Mesenchymal stem cell (in vitro differentiated cells and primary cell): ENCODE measurements around the gene PDE6H.

ENCODE experiments used
- DNase-seq: peaks from one replicate; pipeline ENCODE4 v3.0.0-alpha.2; 2013
- H2AFZ ChIP-seq: one replicate; pipeline ENCODE4 v1.6.1; 2013; ENCODE audit warnings: low read depth, mild to moderate bottlenecking, control low read depth, inconsistent platforms, low read length, moderate library complexity
- H2AK5ac ChIP-seq: 2 replicates; pipeline ENCODE4 v1.6.1; 2013; ENCODE audit warnings: low read length, moderate library complexity, mild to moderate bottlenecking, inconsistent platforms; ENCODE audit not compliant: severe bottlenecking
- H2BK120ac ChIP-seq: one replicate; pipeline ENCODE4 v1.6.1; 2013; ENCODE audit warnings: low read depth, mild to moderate bottlenecking, inconsistent platforms, low read length, moderate library complexity
- H2BK12ac ChIP-seq, 2 experiments: one replicate each; pipeline ENCODE4 v1.6.1; 2013; ENCODE audit warnings: inconsistent platforms in 2 of 2, low read length in 2 of 2, mild to moderate bottlenecking in 2 of 2, moderate library complexity in 2 of 2, control low read depth in 1 of 2
- H2BK15ac ChIP-seq: one replicate; pipeline ENCODE4 v1.6.1; 2013; ENCODE audit warnings: mild to moderate bottlenecking, low read depth, inconsistent platforms; ENCODE audit not compliant: poor library complexity, severe bottlenecking
- H2BK5ac ChIP-seq: 2 replicates; pipeline ENCODE4 v1.6.1; 2013; ENCODE audit warnings: low read depth, mild to moderate bottlenecking, low read length, control low read depth, inconsistent platforms; ENCODE audit not compliant: poor library complexity, severe bottlenecking
- H3K14ac ChIP-seq, 2 experiments: one replicate each; pipeline ENCODE4 v1.6.1; 2013; ENCODE audit warnings: inconsistent platforms in 2 of 2, low read length in 2 of 2, control low read depth in 1 of 2, mild to moderate bottlenecking in 1 of 2, moderate library complexity in 1 of 2
- H3K18ac ChIP-seq, 2 experiments: one replicate each; pipeline ENCODE4 v1.6.1; 2013; ENCODE audit warnings: inconsistent platforms in 2 of 2, low read length in 2 of 2, control low read depth in 1 of 2, low read depth in 1 of 2, mild to moderate bottlenecking in 1 of 2
- H3K23ac ChIP-seq, 2 experiments: one replicate each; pipeline ENCODE4 v1.6.1; 2013; ENCODE audit warnings: inconsistent platforms in 2 of 2, low read length in 2 of 2, mild to moderate bottlenecking in 2 of 2, moderate library complexity in 2 of 2, control low read depth in 1 of 2
- H3K27ac ChIP-seq: 2 replicates; pipeline ENCODE4 v1.5.1; 2013; ENCODE audit warnings: mild to moderate bottlenecking, moderate library complexity, low read length, control low read depth, inconsistent platforms; ENCODE audit not compliant: poor library complexity, severe bottlenecking
- H3K27me3 ChIP-seq, 2 experiments: 2 replicates each; pipeline versions ENCODE4 v1.6.1 to v1.7.0; 2013; ENCODE audit warnings: low read length in 2 of 2, mild to moderate bottlenecking in 2 of 2, moderate library complexity in 2 of 2, control low read depth in 1 of 2, inconsistent platforms in 1 of 2; ENCODE audit not compliant: control insufficient read depth in 1 of 2, insufficient read depth in 1 of 2
- H3K36me3 ChIP-seq, 2 experiments: 2 replicates each; pipeline versions ENCODE4 v1.6.1 to v1.7.0; 2013; ENCODE audit warnings: low read length in 2 of 2, control low read depth in 1 of 2, inconsistent platforms in 1 of 2, low read depth in 1 of 2, mild to moderate bottlenecking in 1 of 2; ENCODE audit not compliant: insufficient read depth in 2 of 2, control insufficient read depth in 1 of 2
- H3K4ac ChIP-seq, 2 experiments: one replicate each; pipeline ENCODE4 v1.6.1; 2013; ENCODE audit warnings: inconsistent platforms in 2 of 2, low read length in 2 of 2, mild to moderate bottlenecking in 2 of 2, moderate library complexity in 2 of 2, control low read depth in 1 of 2, low read depth in 1 of 2
- H3K4me1 ChIP-seq: 2 replicates; pipeline ENCODE4 v1.6.1; 2013; ENCODE audit warnings: low read depth, low read length, control low read depth; ENCODE audit not compliant: control insufficient read depth, insufficient read depth
- H3K4me2 ChIP-seq: 2 replicates; pipeline ENCODE4 v1.6.1; 2013; ENCODE audit warnings: low read length, mild to moderate bottlenecking, inconsistent platforms; ENCODE audit not compliant: poor library complexity, severe bottlenecking
- H3K4me3 ChIP-seq, 2 experiments: 2 replicates each; pipeline versions ENCODE4 v1.5.1 to v1.7.0; 2013; ENCODE audit warnings: low read length in 2 of 2, mild to moderate bottlenecking in 2 of 2, control low read depth in 1 of 2, low read depth in 1 of 2; ENCODE audit not compliant: insufficient read depth in 1 of 2
- H3K79me1 ChIP-seq: replicated peaks from 2 replicates; pipeline ENCODE4 v1.6.1; 2013; ENCODE audit warnings: mild to moderate bottlenecking, control low read depth, low read length, inconsistent platforms; ENCODE audit not compliant: poor library complexity, severe bottlenecking
- H3K9ac ChIP-seq: 2 replicates; pipeline ENCODE4 v1.7.0; 2013; ENCODE audit warnings: mild to moderate bottlenecking, low read length, moderate library complexity
- H3K9me3 ChIP-seq: 2 replicates; pipeline ENCODE4 v1.7.0; 2013; ENCODE audit warnings: mild to moderate bottlenecking, low read length; ENCODE audit not compliant: control insufficient read depth
- H4K8ac ChIP-seq: one replicate; pipeline ENCODE4 v1.6.1; 2013; ENCODE audit warnings: inconsistent platforms, mild to moderate bottlenecking, low read length, moderate library complexity
- H4K91ac ChIP-seq: one replicate; pipeline ENCODE4 v1.6.1; 2013; ENCODE audit warnings: mild to moderate bottlenecking, low read length, inconsistent platforms
- WGBS: methylation state at CpG from one replicate; pipeline ENCODE4 v1.1.7; 2013; ENCODE audit warnings: mixed read lengths; 5-methylcytosine and 5-hydroxymethylcytosine counted together

The PDE6H gene

GRCh38 chr12:14959916-14960496 is 12.8 kb upstream of the PDE6H start:
- Histone ChIP-seq H3K36me3 (no peaks in the 10 kb centered on the region), H3K9me3 (no peaks in the 10 kb centered on the region), H3K79me1 (no peaks in the 10 kb centered on the region), H2BK15ac (no peak overlapping the region), H3K4me2 (no peak overlapping the region), H2BK5ac (no peak overlapping the region), H3K9ac (no peak overlapping the region), H3K4me3 (no peak overlapping the region), H3K23ac (no peak overlapping the region), H3K27me3 (no peaks in the 10 kb centered on the region), H3K4me1 (peaks cover 9% of the 10 kb centered on the region), H3K14ac (no peak overlapping the region), H4K8ac (no peak overlapping the region), H2BK120ac (no peak overlapping the region), H2AK5ac (peak overlapping the region; percentile 94), H3K4ac (no peak overlapping the region), H2BK12ac (peak overlapping the region; percentile 15 to 87), H3K27ac (no peak overlapping the region), H3K18ac (peak overlapping the region in 1 of 2 experiments; percentile 37), H4K91ac (peak overlapping the region; percentile 62), H2AFZ (no peak overlapping the region)
- WGBS = 98% methylated on average over 3 of the region's 4 CpGs
- DNase-seq = no peak

GRCh38 chr12:14960548-14961465 is 12.0 kb upstream of the PDE6H start:
- Histone ChIP-seq H2BK120ac (no peak overlapping the region), H2BK12ac (peak overlapping the region in 1 of 2 experiments; percentile 60), H3K9ac (no peak overlapping the region), H3K14ac (no peak overlapping the region), H3K4me1 (peaks cover 9% of the 10 kb centered on the region), H2AK5ac (no peak overlapping the region), H3K9me3 (no peaks in the 10 kb centered on the region), H3K18ac (peak overlapping the region in 1 of 2 experiments; percentile 29), H2BK5ac (no peak overlapping the region), H3K4ac (peak overlapping the region in 1 of 2 experiments; percentile 15), H3K23ac (no peak overlapping the region), H3K27ac (peak overlapping the region; percentile 53), H4K91ac (no peak overlapping the region), H4K8ac (no peak overlapping the region), H2BK15ac (no peak overlapping the region), H3K36me3 (no peaks in the 10 kb centered on the region), H3K4me2 (peak overlapping the region; percentile 53), H3K27me3 (no peaks in the 10 kb centered on the region), H3K79me1 (no peaks in the 10 kb centered on the region), H3K4me3 (peak overlapping the region in 1 of 2 experiments; percentile 37), H2AFZ (peak overlapping the region; percentile 29)
- DNase-seq = no peak
- 64% methylated on average over 11 of the region's 13 CpGs for WGBS

DNA sequence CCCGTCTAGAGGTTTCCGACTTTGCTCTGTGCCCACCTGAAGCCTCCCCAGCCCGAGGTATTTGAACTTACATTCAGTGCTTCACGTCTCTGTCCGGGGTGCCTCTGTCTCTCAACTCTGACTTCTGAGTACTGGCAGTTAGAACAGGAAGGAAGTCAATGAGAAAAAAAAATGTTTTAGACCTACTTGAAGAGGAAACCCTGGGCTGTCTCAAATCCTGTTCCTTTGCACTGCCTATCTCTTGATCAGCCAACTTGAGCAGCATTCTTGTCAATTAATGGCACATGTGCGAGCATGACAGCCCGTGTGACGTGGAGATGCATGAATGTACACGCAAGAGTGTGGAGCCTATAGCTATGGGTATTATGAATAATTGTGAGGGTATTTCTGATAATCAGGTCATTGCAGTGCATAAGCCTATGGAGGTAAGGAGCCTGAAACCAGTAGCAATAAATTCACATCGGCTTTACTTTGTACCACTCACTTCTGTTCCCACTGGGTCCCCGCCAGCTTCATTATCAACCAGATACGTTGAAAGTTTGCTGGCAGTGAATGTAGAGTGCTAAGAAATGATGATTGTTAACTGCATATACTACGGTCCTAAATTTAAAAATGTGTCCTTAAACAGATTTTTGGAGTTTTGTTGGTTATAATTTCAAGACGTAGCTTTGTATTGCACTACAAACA is 11.2 kb upstream of the PDE6H start, which contains the start of gene ARHGDIB:
Gene ARHGDIB (minus strand): TSS at position 136 of the 687 bp plus-strand sequence. CDS start 10,889 bp downstream, outside the sequence.
- no peak within 1 kb of the TSS for H3K23ac ChIP-seq
- H3K4me1 ChIP-seq = peaks cover 9% of the 10 kb centered on the region
- H2AK5ac ChIP-seq = no peak within 1 kb of the TSS
- H3K9me3 ChIP-seq = no peaks in the 10 kb centered on the region
- H3K27me3 ChIP-seq = no peaks in the 10 kb centered on the region
- no peak within 1 kb of the TSS for H4K91ac ChIP-seq
- WGBS = 80% methylated on average over 14 of the region's 14 CpGs
- peak within 1 kb of the TSS in 1 of 2 experiments; percentile 15 for H3K4ac ChIP-seq
- peak within 1 kb of the TSS; percentile 53 for H3K4me2 ChIP-seq
- peak within 1 kb of the TSS in 1 of 2 experiments; percentile 60 for H2BK12ac ChIP-seq
- no peak within 1 kb of the TSS for H3K14ac ChIP-seq
- no peak within 1 kb of the TSS for H2BK120ac ChIP-seq
- no peaks in the 10 kb centered on the region for H3K36me3 ChIP-seq
- no peak for DNase-seq
- peak within 1 kb of the TSS in 1 of 2 experiments; percentile 37 for H3K4me3 ChIP-seq
- H4K8ac ChIP-seq = no peak within 1 kb of the TSS
- H2AFZ ChIP-seq = peak within 1 kb of the TSS; percentile 29
- H3K79me1 ChIP-seq = no peaks in the 10 kb centered on the region
- peak within 1 kb of the TSS in 1 of 2 experiments; percentile 70 for H3K18ac ChIP-seq
- no peak within 1 kb of the TSS for H3K9ac ChIP-seq
- no peak within 1 kb of the TSS for H2BK15ac ChIP-seq
- H3K27ac ChIP-seq = peak within 1 kb of the TSS; percentile 53
- no peak within 1 kb of the TSS for H2BK5ac ChIP-seq
